GM19099 (cell line): ENCODE results near the gene EHD1.

Source experiments
- POLR2A ChIP-seq: IDR thresholded peaks from 3 replicates; pipeline ENCODE4 v1.6.1; 2011; ENCODE audit warnings: low read depth; ENCODE audit not compliant: insufficient read length; ENCODE audit errors: extremely low read depth

The EHD1 gene

GRCh38 chr11:64897381-64898075, 19.1 kb upstream of the EHD1 start:
- TF ChIP-seq POLR2A: no peak

GRCh38 chr11:64896448-64897022, 18.1 kb upstream of the EHD1 start:
- no peak for TF ChIP-seq POLR2A

- TF ChIP-seq POLR2A: no peak
Measured at GRCh38 chr11:64894812-64895452, 16.5 kb upstream of the EHD1 start.

- no peak for TF ChIP-seq POLR2A
Measured at GRCh38 chr11:64894070-64894811, 15.8 kb upstream of the EHD1 start.

GRCh38 chr11:64893194-64894069, 15.0 kb upstream of the EHD1 start:
- TF ChIP-seq POLR2A: no peak

- no peak for TF ChIP-seq POLR2A
Measured at GRCh38 chr11:64892838-64893193, 14.4 kb upstream of the EHD1 start.

GRCh38 chr11:64892411-64892831, 14.0 kb upstream of the EHD1 start:
- TF ChIP-seq POLR2A: no peak

GRCh38 chr11:64891880-64892279, 13.5 kb upstream of the EHD1 start:
- TF ChIP-seq POLR2A: no peak

- TF ChIP-seq POLR2A: no peak
Measured at GRCh38 chr11:64891215-64891848, 12.9 kb upstream of the EHD1 start.

GRCh38 chr11:64890522-64890939, 12.1 kb upstream of the EHD1 start:
- TF ChIP-seq POLR2A: no peak

GRCh38 chr11:64888729-64889511, 10.5 kb upstream of the EHD1 start:
- no peak for TF ChIP-seq POLR2A

- no peak for TF ChIP-seq POLR2A
Measured at GRCh38 chr11:64888406-64888728, 9.9 kb upstream of the EHD1 start.

GRCh38 chr11:64887757-64888405, 9.5 kb upstream of the EHD1 start:
- TF ChIP-seq POLR2A: peak; percentile 19

- no peak for TF ChIP-seq POLR2A
Measured at GRCh38 chr11:64887234-64887756, 8.9 kb upstream of the EHD1 start.
